Fibroblast of the conjunctiva (primary cell): ENCODE results near the gene ADIPOR2.
A peak's percentile ranks its signal among the peaks of the same experiment; 100 is the strongest.

Experiments used
- DNase-seq: peaks from one replicate; pipeline ENCODE4 v3.0.0-alpha.2; 2010; ENCODE audit warnings: low read depth

ADIPOR2 gene

GRCh38 chr12:1830401-1830845 is 139.6 kb downstream of the ADIPOR2 start:
- no peak for DNase-seq

- DNase-seq, result no peak
Observed at GRCh38 chr12:1830981-1831963, 140.4 kb downstream of the ADIPOR2 start.

- no peak for DNase-seq
Observed at GRCh38 chr12:1832801-1833595, 142.1 kb downstream of the ADIPOR2 start.

GRCh38 chr12:1833596-1834028 is 142.7 kb downstream of the ADIPOR2 start:
- no peak for DNase-seq

GRCh38 chr12:1834186-1834925 is 143.5 kb downstream of the ADIPOR2 start:
- DNase-seq, result no peak

GRCh38 chr12:1835211-1836131 is 144.6 kb downstream of the ADIPOR2 start:
- no peak for DNase-seq

GRCh38 chr12:1836241-1836803 is 145.5 kb downstream of the ADIPOR2 start:
- no peak for DNase-seq

GRCh38 chr12:1836854-1837421 is 146.1 kb downstream of the ADIPOR2 start:
- DNase-seq, result no peak

- DNase-seq, result peak; percentile 6
Observed at GRCh38 chr12:1837541-1838204, 146.8 kb downstream of the ADIPOR2 start.
